NB4 (cell line): ENCODE data around the gene GLI3.

Source experiments
- DNase-seq: peaks from one replicate; pipeline ENCODE4 v3.0.0; 2010; ENCODE audit warnings: low read depth
- H3K4me3 ChIP-seq: one replicate; pipeline ENCODE4 v1.5.1; 2011; ENCODE audit warnings: mild to moderate bottlenecking, low read depth, low read length, moderate library complexity
- CTCF ChIP-seq: IDR thresholded peaks from one replicate; pipeline ENCODE4 v1.5.1; 2012; ENCODE audit warnings: low read depth, low read length
- MAX ChIP-seq: IDR thresholded peaks from 2 replicates; pipeline ENCODE4 v1.6.1; 2011; ENCODE audit warnings: low read depth, low read length
- MYC ChIP-seq: IDR thresholded peaks from 2 replicates; pipeline ENCODE4 v1.6.1; 2011; ENCODE audit warnings: low read depth, low read length
- POLR2A ChIP-seq: IDR thresholded peaks from 2 replicates; pipeline ENCODE4 v1.6.1; 2011; ENCODE audit warnings: mild to moderate bottlenecking; ENCODE audit not compliant: insufficient read length; ENCODE audit errors: extremely low read depth

GLI3 gene

GRCh38 chr7:42133321-42133720 is 103.7 kb downstream of the GLI3 start:
- no peak for DNase-seq
- TF ChIP-seq POLR2A (no peak), MYC (no peak), MAX (no peak), CTCF (no peak)
- H3K4me3 ChIP-seq: no peak overlapping the region

- DNase-seq: peak; percentile 44
- TF ChIP-seq MYC (no peak), CTCF (peak; percentile 28)
- no peak overlapping the region for H3K4me3 ChIP-seq
These were observed 108.3 kb downstream of the GLI3 start for GRCh38 chr7:42128703-42129102.

- peak; percentile 63 for DNase-seq
- no peak overlapping the region for H3K4me3 ChIP-seq
- peak; percentile 21; the same call in 1 of the 2 replicates for TF ChIP-seq MYC
- TF ChIP-seq CTCF: no peak
- peak; percentile 73 for TF ChIP-seq MAX
These were observed 109.8 kb downstream of the GLI3 start for GRCh38 chr7:42127232-42127622.

GRCh38 chr7:42126475-42127231 is 110.4 kb downstream of the GLI3 start:
- no peak for DNase-seq
- no peak overlapping the region for H3K4me3 ChIP-seq
- TF ChIP-seq CTCF (no peak), MYC (no peak), MAX (no peak), POLR2A (no peak)

- H3K4me3 ChIP-seq: no peak overlapping the region
- TF ChIP-seq POLR2A (no peak), CTCF (no peak), MAX (no peak), MYC (no peak)
- DNase-seq: no peak
These were observed 111.7 kb downstream of the GLI3 start for GRCh38 chr7:42125321-42125720.

GRCh38 chr7:42123716-42124115 is 113.3 kb downstream of the GLI3 start:
- DNase-seq: no peak
- no peak overlapping the region for H3K4me3 ChIP-seq
- TF ChIP-seq CTCF: no peak
- TF ChIP-seq POLR2A: no peak
- no peak for TF ChIP-seq MYC
- no peak for TF ChIP-seq MAX
